SK-N-SH (cell line): ENCODE results near the gene SMARCA4. TPM values are rescaled to one million over a fixed set of nuclear protein-coding genes. Genes with fewer than 3 reads are reported as not detected.

Experiments used
- CTCF ChIA-PET: fragments of 300-600, 350-600 bp; formaldehyde crosslinking; extraction: SDS; loops from one replicate; lab custom pipeline; 2021; lab: Yijun Ruan, JAX
- POLR2A ChIA-PET: fragments of 350-600 bp; sonication (Branson Sonifier 250); formaldehyde crosslinking; extraction: SDS; loops from one replicate; lab custom pipeline; 2020; ENCODE audit warnings: antibody characterized with exemption, inconsistent platforms; lab: Yijun Ruan, JAX
- DNase-seq: peaks from one replicate; pipeline ENCODE4 v3.0.0; 2012
- H2AFZ ChIP-seq: fragments of 200-600 bp; sonication (generic); 2 replicates; pipeline ENCODE4 v1.8.1; 2016; ENCODE audit warnings: antibody characterized with exemption, mild to moderate bottlenecking, low read depth
- H3F3A ChIP-seq: fragments of 200-600 bp; sonication (generic); replicated peaks from 2 replicates; pipeline ENCODE3; 2016; ENCODE audit warnings: antibody characterized with exemption, mild to moderate bottlenecking; ENCODE audit not compliant: insufficient read depth
- H3K27ac ChIP-seq, 2 experiments: fragments of 200-500 bp in 1 of 2; fragments of 200-600 bp in 1 of 2; sonication (Bioruptor generic) in 1 of 2; sonication (generic), shearing (Covaris generic) in 1 of 2; 2 replicates each; pipeline versions ENCODE4 v1.5.1 to v1.6.1; 2014 to 2016; ENCODE audit warnings: low read depth in 2 of 2, inconsistent platforms in 1 of 2, low read length in 1 of 2, mild to moderate bottlenecking in 1 of 2, mixed read lengths in 1 of 2
- H3K27me3 ChIP-seq: fragments of 200-600 bp; sonication (generic), shearing (Covaris generic); 2 replicates; pipeline ENCODE4 v1.6.1; 2016; ENCODE audit warnings: mixed run types; ENCODE audit not compliant: insufficient read depth
- H3K36me3 ChIP-seq, 2 experiments: fragments of 200-500 bp in 1 of 2; fragments of 200-600 bp in 1 of 2; sonication (Bioruptor generic) in 1 of 2; sonication (generic) in 1 of 2; replicated peaks in 1 of 2; 2 replicates each; pipeline versions ENCODE3 to v1.5.1; 2014 to 2016; ENCODE audit warnings: low read length in 1 of 2, mild to moderate bottlenecking in 1 of 2; ENCODE audit not compliant: insufficient read depth in 2 of 2, control insufficient read depth in 1 of 2
- H3K4me1 ChIP-seq, 2 experiments: fragments of 200-500 bp in 1 of 2; fragments of 200-600 bp in 1 of 2; sonication (Bioruptor generic) in 1 of 2; sonication (generic), shearing (Covaris generic) in 1 of 2; 2 replicates each; pipeline versions ENCODE4 v1.5.1 to v1.6.1; 2014 to 2016; ENCODE audit warnings: low read depth in 1 of 2, low read length in 1 of 2, mixed run types in 1 of 2; ENCODE audit not compliant: insufficient read depth in 2 of 2, control insufficient read depth in 1 of 2
- H3K4me2 ChIP-seq: fragments of 200-600 bp; sonication (generic), shearing (Covaris generic); 2 replicates; pipeline ENCODE4 v1.6.1; 2017; ENCODE audit warnings: mixed run types
- H3K4me3 ChIP-seq, 2 experiments: fragments of 200-500 bp in 1 of 2; fragments of 200-600 bp in 1 of 2; sonication (Bioruptor generic) in 1 of 2; sonication (generic), shearing (Covaris generic) in 1 of 2; 2 replicates each; pipeline versions ENCODE4 v1.5.1 to v1.8.1; 2014 to 2016; ENCODE audit warnings: low read depth in 2 of 2, inconsistent platforms in 1 of 2, low read length in 1 of 2, mild to moderate bottlenecking in 1 of 2, mixed read lengths in 1 of 2, moderate library complexity in 1 of 2
- H3K79me2 ChIP-seq: fragments of 200-600 bp; sonication (generic); 2 replicates; pipeline ENCODE4 v1.8.1; 2017; ENCODE audit warnings: mild to moderate bottlenecking; ENCODE audit not compliant: insufficient read depth
- H3K9ac ChIP-seq: fragments of 200-600 bp; sonication (generic); 2 replicates; pipeline ENCODE4 v1.6.1; 2017; ENCODE audit warnings: mixed run types
- H3K9me2 ChIP-seq: fragments of 200-600 bp; sonication (generic); 2 replicates; pipeline ENCODE4 v1.6.1; 2017; ENCODE audit warnings: mixed run types
- H3K9me3 ChIP-seq: fragments of 200-600 bp; sonication (generic); 2 replicates; pipeline ENCODE4 v1.6.1; 2017; ENCODE audit warnings: mixed run types, mild to moderate bottlenecking, moderate library complexity
- H4K20me1 ChIP-seq: fragments of 200-600 bp; sonication (generic); 2 replicates; pipeline ENCODE4 v1.6.1; 2017; ENCODE audit warnings: mild to moderate bottlenecking, mixed run types; ENCODE audit not compliant: insufficient read depth
- CHD2 ChIP-seq: fragments of 150-350 bp; IDR thresholded peaks from 2 replicates; pipeline ENCODE4 v1.6.1; 2018; ENCODE audit warnings: low read length; ENCODE audit not compliant: partially characterized antibody
- EP300 ChIP-seq, 2 experiments: IDR thresholded peaks; 2 replicates each; pipeline versions ENCODE4 v1.4.0 to v1.6.1; 2012; ENCODE audit warnings: borderline replicate concordance in 1 of 2, low read depth in 1 of 2, low read length in 1 of 2
- EZH2phosphoT487 ChIP-seq: fragments of 200-600 bp; sonication (generic); IDR thresholded peaks from 2 replicates; pipeline ENCODE4 v1.6.1; 2017; ENCODE audit warnings: low read depth, mixed run types, mild to moderate bottlenecking, antibody characterized with exemption, moderate library complexity, borderline replicate concordance
- FOXM1 ChIP-seq: IDR thresholded peaks from 2 replicates; pipeline ENCODE4 v1.4.0; 2012; ENCODE audit warnings: low read depth, mild to moderate bottlenecking
- GATA2 ChIP-seq: sonication (generic); formaldehyde crosslinking; IDR thresholded peaks from 2 replicates; pipeline ENCODE4 v1.5.0; 2020; ENCODE audit warnings: mild to moderate bottlenecking, missing genetic modification reagents
- MXI1 ChIP-seq: IDR thresholded peaks from 2 replicates; pipeline ENCODE4 v1.6.1; 2012; ENCODE audit warnings: mild to moderate bottlenecking, low read depth, low read length, improper control_type of control experiment
- NFIC ChIP-seq: IDR thresholded peaks from 2 replicates; pipeline ENCODE4 v1.4.0; 2012; ENCODE audit warnings: borderline replicate concordance
- NRF1 ChIP-seq: IDR thresholded peaks from 2 replicates; pipeline ENCODE4 v1.6.1; 2012; ENCODE audit warnings: low read depth, mild to moderate bottlenecking, low read length
- POLR2AphosphoS5 ChIP-seq: IDR thresholded peaks from 2 replicates; pipeline ENCODE4 v1.6.1; 2012; ENCODE audit warnings: low read depth, low read length
- RCOR1 ChIP-seq: fragments of 150-350 bp; IDR thresholded peaks from 2 replicates; pipeline ENCODE4 v1.6.1; 2017; ENCODE audit warnings: antibody characterized with exemption, low read length
- RFX5 ChIP-seq: IDR thresholded peaks from 2 replicates; pipeline ENCODE4 v1.6.1; 2012; ENCODE audit warnings: mild to moderate bottlenecking, improper control_type of control experiment, low read length
- RXRA ChIP-seq: IDR thresholded peaks from 2 replicates; pipeline ENCODE4 v1.4.0; 2012; ENCODE audit warnings: low read depth, mild to moderate bottlenecking, borderline replicate concordance
- SIN3A ChIP-seq: IDR thresholded peaks from 2 replicates; pipeline ENCODE4 v1.6.1; 2012; ENCODE audit warnings: low read depth, mild to moderate bottlenecking, low read length, moderate library complexity, borderline replicate concordance
- TAF1 ChIP-seq: IDR thresholded peaks from 2 replicates; pipeline ENCODE4 v1.6.1; 2012; ENCODE audit warnings: low read depth, mild to moderate bottlenecking, low read length, moderate library complexity, borderline replicate concordance
- TCF12 ChIP-seq: IDR thresholded peaks from 2 replicates; pipeline ENCODE4 v1.4.0; 2012
- WGBS: methylation state at CpG from one replicate; pipeline ENCODE4 v1.1.6; 2017; ENCODE audit warnings: low lambda C conversion rate; 5-methylcytosine and 5-hydroxymethylcytosine counted together
- polyA plus RNA-seq, 3 experiments: library from polyadenylated mRNA; depleted of rRNA; stranded (reverse); fragments of >200 nt; gene quantifications; 2 replicates each; pipeline ENCODE4 v1.2.3, GENCODE V29; 2012
- TF ChIP-seq, protein P1 (sequence below): fragments of 200-600 bp; sonication (generic); IDR thresholded peaks from 2 replicates; pipeline ENCODE4 v1.6.1; 2017; ENCODE audit warnings: antibody characterized with exemption, mild to moderate bottlenecking, moderate library complexity
- TF ChIP-seq, protein P2 (sequence below): IDR thresholded peaks from 2 replicates; pipeline ENCODE4 v1.4.0; 2012; ENCODE audit warnings: low read depth, borderline replicate concordance
- TF ChIP-seq, protein P3 (sequence below): IDR thresholded peaks from 2 replicates; pipeline ENCODE4 v1.4.0; 2012; ENCODE audit warnings: low read depth, borderline replicate concordance

The SMARCA4 gene
- polyA plus RNA-seq, 1 of the 3 experiments (the other 2 are of a cell fraction) = 90.7 TPM

DNA sequence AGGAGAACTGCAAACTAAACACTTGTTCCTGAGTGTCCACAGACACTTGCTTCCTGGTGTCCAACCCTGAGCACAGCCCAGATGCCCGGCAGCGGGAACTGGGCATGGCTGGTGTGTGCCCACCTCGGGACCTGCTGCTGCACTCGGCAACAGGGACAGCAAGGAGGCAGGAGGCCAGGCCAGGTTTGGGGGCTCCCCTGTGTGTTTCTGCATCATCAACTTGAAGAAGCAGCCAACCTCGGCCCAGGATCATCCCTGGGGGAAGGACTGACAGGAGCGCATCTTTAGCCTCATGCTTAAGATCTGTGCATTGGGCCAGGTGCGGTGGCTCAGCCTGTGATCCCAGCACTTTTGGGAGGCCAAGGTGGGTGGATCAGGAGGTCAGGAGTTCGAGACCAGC is 93.4 kb downstream of the SMARCA4 start:
- ChIA-PET POLR2A (no interaction called here), CTCF (interaction anchor here (0.9 kb wide), 1 partner anchor 18 kb away, joined by 3 read pairs; no protein-coding TSS in a partner anchor)
- H3K9ac ChIP-seq = no peak overlapping the region
- no peaks in the 10 kb centered on the region for H3K9me2 ChIP-seq
- H3K9me3 ChIP-seq = no peaks in the 10 kb centered on the region
- no peak overlapping the region for H3K4me2 ChIP-seq
- H3K27ac ChIP-seq = no peak overlapping the region
- no peaks in the 10 kb centered on the region for H3K79me2 ChIP-seq
- H3K27me3 ChIP-seq = no peaks in the 10 kb centered on the region
- H3K4me1 ChIP-seq = peaks cover 0 to 9% of the 10 kb centered on the region in 2 experiments; a peak in 1 of 4 replicates
- no peak for TF ChIP-seq GATA2 (CRISPR knock-in tag)
- TF ChIP-seq MXI1 = no peak
- no peak for TF ChIP-seq TCF12
- no peak for TF ChIP-seq POLR2AphosphoS5
- TF ChIP-seq, protein P1, sequence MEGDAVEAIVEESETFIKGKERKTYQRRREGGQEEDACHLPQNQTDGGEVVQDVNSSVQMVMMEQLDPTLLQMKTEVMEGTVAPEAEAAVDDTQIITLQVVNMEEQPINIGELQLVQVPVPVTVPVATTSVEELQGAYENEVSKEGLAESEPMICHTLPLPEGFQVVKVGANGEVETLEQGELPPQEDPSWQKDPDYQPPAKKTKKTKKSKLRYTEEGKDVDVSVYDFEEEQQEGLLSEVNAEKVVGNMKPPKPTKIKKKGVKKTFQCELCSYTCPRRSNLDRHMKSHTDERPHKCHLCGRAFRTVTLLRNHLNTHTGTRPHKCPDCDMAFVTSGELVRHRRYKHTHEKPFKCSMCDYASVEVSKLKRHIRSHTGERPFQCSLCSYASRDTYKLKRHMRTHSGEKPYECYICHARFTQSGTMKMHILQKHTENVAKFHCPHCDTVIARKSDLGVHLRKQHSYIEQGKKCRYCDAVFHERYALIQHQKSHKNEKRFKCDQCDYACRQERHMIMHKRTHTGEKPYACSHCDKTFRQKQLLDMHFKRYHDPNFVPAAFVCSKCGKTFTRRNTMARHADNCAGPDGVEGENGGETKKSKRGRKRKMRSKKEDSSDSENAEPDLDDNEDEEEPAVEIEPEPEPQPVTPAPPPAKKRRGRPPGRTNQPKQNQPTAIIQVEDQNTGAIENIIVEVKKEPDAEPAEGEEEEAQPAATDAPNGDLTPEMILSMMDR = no peak
- no peak for TF ChIP-seq RXRA
- TF ChIP-seq TAF1 = no peak
- TF ChIP-seq NRF1 = no peak
- TF ChIP-seq RCOR1 = no peak
- no peak for TF ChIP-seq RFX5
- TF ChIP-seq FOXM1 = no peak
- no peak for DNase-seq
- H2AFZ ChIP-seq = no peak overlapping the region
- H4K20me1 ChIP-seq = 0 out of 2 replicates have a peak, but pooled peaks cover 3% of the 10 kb centered on the region
- no peaks in the 10 kb centered on the region for H3F3A ChIP-seq
- 89% methylated on average over 5 of the region's 8 CpGs for WGBS
- H3K36me3 ChIP-seq = peaks cover 0 to 29% of the 10 kb centered on the region in 2 experiments
- H3K4me3 ChIP-seq = no peak overlapping the region

DNA sequence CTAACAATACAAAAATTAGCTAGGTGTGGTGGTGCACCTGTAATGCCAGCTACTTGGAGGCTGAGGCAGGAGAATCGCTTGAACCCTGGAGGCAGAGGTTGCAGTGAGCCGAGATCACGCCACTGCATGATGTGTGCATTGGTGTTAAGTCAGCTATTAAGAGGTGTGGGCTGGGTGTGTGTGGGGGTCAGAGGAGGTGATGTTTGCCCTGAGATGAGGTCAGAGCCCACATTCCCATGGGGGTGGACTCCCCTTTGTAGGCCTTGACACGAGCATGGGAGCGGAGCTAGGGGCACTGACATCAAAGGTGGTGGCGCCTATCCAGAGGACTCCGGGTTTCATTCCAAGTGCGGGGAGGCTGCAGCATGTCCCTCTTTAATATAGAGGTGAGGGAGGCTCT is 93.8 kb downstream of the SMARCA4 start:
- Histone ChIP-seq H3K36me3 (peaks cover 0 to 28% of the 10 kb centered on the region in 2 experiments), H3K9me3 (no peaks in the 10 kb centered on the region), H3K27ac (no peak overlapping the region), H3K9ac (no peak overlapping the region), H3K79me2 (no peaks in the 10 kb centered on the region), H3K4me3 (no peak overlapping the region), H4K20me1 (0 out of 2 replicates have a peak, but pooled peaks cover 3% of the 10 kb centered on the region), H3K27me3 (no peaks in the 10 kb centered on the region), H3K9me2 (no peaks in the 10 kb centered on the region), H2AFZ (no peak overlapping the region), H3K4me1 (peaks cover 0 to 9% of the 10 kb centered on the region in 2 experiments; a peak in 1 of 4 replicates), H3K4me2 (no peak overlapping the region), H3F3A (no peaks in the 10 kb centered on the region)
- ChIA-PET POLR2A (no interaction called here), CTCF (interaction anchor here (0.9 kb wide), 1 partner anchor 19 kb away, joined by 3 read pairs; no protein-coding TSS in a partner anchor)
- no peak for DNase-seq
- TF ChIP-seq CHD2 = no peak
- no peak for TF ChIP-seq EZH2phosphoT487
- no peak for TF ChIP-seq EP300 (IDR thresholded peaks at IDR 0.05; ENCODE audit: borderline replicate concordance in 1 of 2, low read depth in 1 of 2, low read length in 1 of 2)
- no peak for TF ChIP-seq SIN3A
- TF ChIP-seq, protein P2, sequence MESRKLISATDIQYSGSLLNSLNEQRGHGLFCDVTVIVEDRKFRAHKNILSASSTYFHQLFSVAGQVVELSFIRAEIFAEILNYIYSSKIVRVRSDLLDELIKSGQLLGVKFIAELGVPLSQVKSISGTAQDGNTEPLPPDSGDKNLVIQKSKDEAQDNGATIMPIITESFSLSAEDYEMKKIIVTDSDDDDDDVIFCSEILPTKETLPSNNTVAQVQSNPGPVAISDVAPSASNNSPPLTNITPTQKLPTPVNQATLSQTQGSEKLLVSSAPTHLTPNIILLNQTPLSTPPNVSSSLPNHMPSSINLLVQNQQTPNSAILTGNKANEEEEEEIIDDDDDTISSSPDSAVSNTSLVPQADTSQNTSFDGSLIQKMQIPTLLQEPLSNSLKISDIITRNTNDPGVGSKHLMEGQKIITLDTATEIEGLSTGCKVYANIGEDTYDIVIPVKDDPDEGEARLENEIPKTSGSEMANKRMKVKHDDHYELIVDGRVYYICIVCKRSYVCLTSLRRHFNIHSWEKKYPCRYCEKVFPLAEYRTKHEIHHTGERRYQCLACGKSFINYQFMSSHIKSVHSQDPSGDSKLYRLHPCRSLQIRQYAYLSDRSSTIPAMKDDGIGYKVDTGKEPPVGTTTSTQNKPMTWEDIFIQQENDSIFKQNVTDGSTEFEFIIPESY = no peak
- TF ChIP-seq NFIC = no peak
- TF ChIP-seq, protein P3, sequence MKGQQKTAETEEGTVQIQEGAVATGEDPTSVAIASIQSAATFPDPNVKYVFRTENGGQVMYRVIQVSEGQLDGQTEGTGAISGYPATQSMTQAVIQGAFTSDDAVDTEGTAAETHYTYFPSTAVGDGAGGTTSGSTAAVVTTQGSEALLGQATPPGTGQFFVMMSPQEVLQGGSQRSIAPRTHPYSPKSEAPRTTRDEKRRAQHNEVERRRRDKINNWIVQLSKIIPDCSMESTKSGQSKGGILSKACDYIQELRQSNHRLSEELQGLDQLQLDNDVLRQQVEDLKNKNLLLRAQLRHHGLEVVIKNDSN = no peak
- 90% methylated on average over 8 of the region's 8 CpGs for WGBS
